HG02938 (cell line): ENCODE results near the gene FRMPD2.
A peak's percentile ranks its signal among the peaks of the same experiment; 100 is the strongest.
"Not testable (repeated sequence)": the region's sequence is repeated elsewhere in the genome, so short reads cannot be mapped to it uniquely, and the experiment has no call there.

Experiments used
- ATAC-seq: cut with Tn5 transposase; IDR thresholded peaks from one replicate; pipeline ENCODE4 v1.9.1; 2021; ENCODE audit warnings: mild to moderate bottlenecking, moderate library complexity; ENCODE audit not compliant: unreplicated experiment

The FRMPD2 gene

GRCh38 chr10:48209241-48209640, 65.3 kb downstream of the FRMPD2 start:
- no peak for ATAC-seq

GRCh38 chr10:48207853-48208252, 66.6 kb downstream of the FRMPD2 start:
- no peak for ATAC-seq

GRCh38 chr10:48206482-48207250, 67.8 kb downstream of the FRMPD2 start:
- ATAC-seq, result no peak

GRCh38 chr10:48205918-48206317, 68.6 kb downstream of the FRMPD2 start:
- ATAC-seq, result peak; percentile 56

GRCh38 chr10:48199580-48200377, 74.7 kb downstream of the FRMPD2 start:
- ATAC-seq, result no peak

GRCh38 chr10:48197236-48197899, 77.1 kb downstream of the FRMPD2 start:
- no peak for ATAC-seq

- ATAC-seq, result no peak
Measured at GRCh38 chr10:48195803-48196202, 78.7 kb downstream of the FRMPD2 start.

GRCh38 chr10:48194830-48195229, 79.7 kb downstream of the FRMPD2 start:
- ATAC-seq, result no peak

GRCh38 chr10:48193556-48193955, 80.9 kb downstream of the FRMPD2 start:
- ATAC-seq, result no peak

- ATAC-seq, result no peak
Measured at GRCh38 chr10:48192881-48193450, 81.5 kb downstream of the FRMPD2 start.

- ATAC-seq, result no peak
Measured at GRCh38 chr10:48187713-48188485, 86.6 kb downstream of the FRMPD2 start.

GRCh38 chr10:48187126-48187525, 87.4 kb downstream of the FRMPD2 start:
- ATAC-seq, result no peak

- ATAC-seq, result not testable (repeated sequence)
Measured at GRCh38 chr10:48186264-48186804, 88.2 kb downstream of the FRMPD2 start.

- no peak for ATAC-seq
Measured at GRCh38 chr10:48184224-48184623, 90.3 kb downstream of the FRMPD2 start.

- ATAC-seq, result not testable (repeated sequence)
Measured at GRCh38 chr10:48172715-48173114, 101.8 kb downstream of the FRMPD2 start.

- ATAC-seq, result not testable (repeated sequence)
Measured at GRCh38 chr10:48160670-48161069, 113.8 kb downstream of the FRMPD2 start.

GRCh38 chr10:48160163-48160562, 114.3 kb downstream of the FRMPD2 start:
- ATAC-seq, result not testable (repeated sequence)

GRCh38 chr10:48154211-48155140, 120.0 kb downstream of the FRMPD2 start:
- not testable (repeated sequence) for ATAC-seq

GRCh38 chr10:48147643-48148042, 126.9 kb downstream of the FRMPD2 start:
- ATAC-seq, result not testable (repeated sequence)
